Suppressor macrophage treated with lipopolysaccharide for 4 hours (primary cell): ENCODE measurements around the gene ALDH3A2.

Experiments used
- DNase-seq: peaks from one replicate; pipeline ENCODE4 v3.0.0-alpha.2; 2020

Gene ALDH3A2

GRCh38 chr17:19717031-19717360 is 68.4 kb downstream of the ALDH3A2 start:
- DNase-seq: no peak

GRCh38 chr17:19717411-19717908 is 68.9 kb downstream of the ALDH3A2 start:
- DNase-seq: no peak

GRCh38 chr17:19718041-19718612 is 69.6 kb downstream of the ALDH3A2 start:
- DNase-seq: no peak

- no peak for DNase-seq
Measured at GRCh38 chr17:19718613-19719354, 70.2 kb downstream of the ALDH3A2 start.

- DNase-seq: no peak
Measured at GRCh38 chr17:19719355-19720209, 71.0 kb downstream of the ALDH3A2 start.

GRCh38 chr17:19720210-19720475 is 71.6 kb downstream of the ALDH3A2 start:
- DNase-seq: no peak

GRCh38 chr17:19720631-19721426 is 72.3 kb downstream of the ALDH3A2 start:
- no peak for DNase-seq

GRCh38 chr17:19723964-19724363 is 75.4 kb downstream of the ALDH3A2 start:
- no peak for DNase-seq

- peak; percentile 95 for DNase-seq
Measured at GRCh38 chr17:19724501-19725420, 76.2 kb downstream of the ALDH3A2 start.

GRCh38 chr17:19725486-19725885 is 76.9 kb downstream of the ALDH3A2 start:
- DNase-seq: peak; percentile 90

GRCh38 chr17:19726631-19727376 is 78.3 kb downstream of the ALDH3A2 start:
- DNase-seq: peak; percentile 61
